Measurements from ENCODE around the gene OR6C75.
"Not testable (repeated sequence)": the region's sequence is repeated elsewhere in the genome, so short reads cannot be mapped to it uniquely, and the experiment has no call there.

The OR6C75 gene

DNA sequence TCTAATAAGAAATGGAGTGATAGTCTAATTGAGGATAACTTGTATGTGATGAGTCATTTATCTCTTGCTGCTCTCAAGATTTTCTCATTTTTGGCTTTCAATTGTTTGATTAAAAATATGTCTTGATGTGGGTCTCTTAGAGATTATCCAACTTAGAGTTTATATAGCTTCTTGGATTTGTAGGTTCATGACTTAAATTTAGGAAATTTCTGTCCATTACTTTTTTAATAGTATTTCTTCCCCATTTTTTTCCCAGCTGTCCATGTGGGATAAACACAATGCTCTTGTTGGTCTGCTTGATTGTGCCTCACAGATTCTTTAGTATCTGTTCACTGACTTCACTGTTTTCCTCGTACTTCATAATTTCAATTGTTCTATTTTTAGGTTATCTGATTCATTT, 45.1 kb downstream of the OR6C75 start:
- POLR2A ChIA-PET = no interaction called here
- TF ChIP-seq BHLHE40 (IDR thresholded peaks at IDR 0.05; ENCODE audit: borderline replicate concordance) (no peak), L3MBTL2 (conservative IDR thresholded peaks at IDR 0.05) (no peak), ZNF384 (IDR thresholded peaks at IDR 0.05) (no peak), LEF1 (IDR thresholded peaks at IDR 0.05; ENCODE audit: borderline replicate concordance) (no peak), TARDBP (IDR thresholded peaks at IDR 0.05) (no peak), CTBP1 (IDR thresholded peaks at IDR 0.05; ENCODE audit: borderline replicate concordance) (no peak), SUZ12 (IDR thresholded peaks at IDR 0.05) (no peak), FOXA1 (IDR thresholded peaks at IDR 0.05) (no peak), NFRKB (IDR thresholded peaks at IDR 0.05) (no peak), ARNT (IDR thresholded peaks at IDR 0.05) (no peak), HDGF (IDR thresholded peaks at IDR 0.05; ENCODE audit: borderline replicate concordance) (no peak), SP1 (IDR thresholded peaks at IDR 0.05) (no peak), ELF4 (IDR thresholded peaks at IDR 0.05) (no peak), FOXM1 (IDR thresholded peaks at IDR 0.05; ENCODE audit: borderline replicate concordance) (no peak), FOXK2 (IDR thresholded peaks at IDR 0.05) (no peak)
- TF ChIP-seq, protein P1, sequence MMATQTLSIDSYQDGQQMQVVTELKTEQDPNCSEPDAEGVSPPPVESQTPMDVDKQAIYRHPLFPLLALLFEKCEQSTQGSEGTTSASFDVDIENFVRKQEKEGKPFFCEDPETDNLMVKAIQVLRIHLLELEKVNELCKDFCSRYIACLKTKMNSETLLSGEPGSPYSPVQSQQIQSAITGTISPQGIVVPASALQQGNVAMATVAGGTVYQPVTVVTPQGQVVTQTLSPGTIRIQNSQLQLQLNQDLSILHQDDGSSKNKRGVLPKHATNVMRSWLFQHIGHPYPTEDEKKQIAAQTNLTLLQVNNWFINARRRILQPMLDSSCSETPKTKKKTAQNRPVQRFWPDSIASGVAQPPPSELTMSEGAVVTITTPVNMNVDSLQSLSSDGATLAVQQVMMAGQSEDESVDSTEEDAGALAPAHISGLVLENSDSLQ (IDR thresholded peaks at IDR 0.05) = no peak
- CTCF ChIA-PET = no interaction called here
- DNase-seq (ENCODE audit: extremely low spot score) = no peak

DNA sequence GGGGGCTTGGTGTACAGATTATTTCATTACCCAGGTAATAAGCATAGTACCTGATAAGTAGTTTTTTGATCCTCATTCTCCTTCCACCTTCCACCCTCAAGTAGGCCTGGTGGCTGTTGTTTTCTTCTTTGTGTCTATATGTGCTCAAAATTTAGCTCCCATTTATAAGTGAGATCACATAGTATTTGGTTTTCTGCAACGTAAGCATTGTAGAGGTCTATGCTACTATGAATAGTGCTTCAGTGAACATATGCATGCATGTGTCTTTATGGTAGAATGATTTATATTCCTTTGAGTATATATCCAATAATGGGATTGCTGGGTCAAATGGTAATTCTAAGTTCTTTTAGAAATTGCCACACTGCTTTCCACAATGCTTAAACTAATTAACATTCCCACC, 46.4 kb downstream of the OR6C75 start:
- CTCF ChIA-PET, POLR2A ChIA-PET: not testable (repeated sequence)

DNA sequence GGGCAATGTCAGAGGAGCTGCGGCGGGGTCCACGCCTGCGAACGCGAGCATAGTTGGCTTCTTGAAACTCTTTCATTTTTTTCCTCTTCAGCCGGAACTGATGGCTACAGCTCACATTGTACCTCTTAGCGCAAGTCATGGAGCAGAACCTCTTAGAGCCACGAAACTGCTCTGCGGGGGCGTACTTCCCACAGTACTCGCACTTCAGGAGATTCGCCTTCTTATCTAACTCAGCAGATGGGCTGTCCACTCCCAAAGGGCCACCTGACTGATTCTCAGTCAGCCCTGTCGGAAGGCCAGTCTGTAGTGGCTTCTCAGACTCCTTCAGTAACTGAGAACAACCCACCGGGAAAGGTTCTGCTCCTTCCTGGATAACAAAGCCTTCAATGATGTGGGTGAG, 49.4 kb downstream of the OR6C75 start:
- DNase-seq (ENCODE audit: extremely low spot score); CTCF ChIA-PET; POLR2A ChIA-PET: not testable (repeated sequence)

More for the DNA sequence above, 46.4 kb downstream of the OR6C75 start:
- DNase-seq (ENCODE audit: extremely low spot score) = not testable (repeated sequence)

DNA sequence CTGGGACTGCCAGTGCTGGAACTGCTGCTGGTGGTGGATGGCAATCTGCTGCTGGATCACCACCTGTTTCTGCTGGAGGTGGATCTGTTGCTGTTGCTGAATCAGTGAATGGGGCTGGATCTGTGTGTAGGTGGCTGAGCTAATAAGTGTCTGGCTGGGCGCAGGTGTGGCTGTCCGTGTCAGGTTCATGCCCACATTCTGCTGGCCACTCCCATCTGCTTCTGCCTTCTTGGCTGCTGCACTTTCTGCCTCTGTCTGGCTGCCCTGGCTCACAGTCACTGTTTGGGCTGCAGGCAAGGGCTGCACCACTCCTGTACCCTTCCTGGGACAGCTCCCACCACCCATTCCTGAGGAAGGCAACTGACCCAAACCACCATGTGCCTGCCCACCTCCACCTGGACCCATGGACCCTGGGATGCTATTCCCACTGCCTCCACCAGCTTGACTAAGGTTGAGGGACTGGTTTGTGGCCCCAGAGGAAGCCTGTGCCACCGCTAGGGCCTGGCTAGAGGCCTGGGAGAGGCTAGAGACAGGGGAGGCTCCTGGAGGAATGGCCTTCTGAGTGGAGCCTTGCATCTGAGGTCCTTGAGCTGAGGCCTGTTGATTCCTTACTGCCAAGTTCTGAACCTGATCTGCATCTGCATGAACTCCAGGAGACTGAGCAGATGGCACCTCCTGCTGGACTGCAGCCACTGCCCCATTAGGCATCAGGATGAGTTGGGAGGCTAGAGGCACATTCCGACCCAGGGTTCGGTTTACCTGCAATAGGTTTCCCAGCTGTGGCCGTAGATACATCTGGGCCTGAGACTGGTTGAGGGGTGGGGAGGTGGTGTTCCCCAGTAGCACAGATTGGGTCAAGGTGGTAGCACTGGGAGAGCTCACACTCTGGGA, 51.0 kb downstream of the OR6C75 start:
- POLR2A ChIA-PET; CTCF ChIA-PET; DNase-seq (ENCODE audit: extremely low spot score): not testable (repeated sequence)

DNA sequence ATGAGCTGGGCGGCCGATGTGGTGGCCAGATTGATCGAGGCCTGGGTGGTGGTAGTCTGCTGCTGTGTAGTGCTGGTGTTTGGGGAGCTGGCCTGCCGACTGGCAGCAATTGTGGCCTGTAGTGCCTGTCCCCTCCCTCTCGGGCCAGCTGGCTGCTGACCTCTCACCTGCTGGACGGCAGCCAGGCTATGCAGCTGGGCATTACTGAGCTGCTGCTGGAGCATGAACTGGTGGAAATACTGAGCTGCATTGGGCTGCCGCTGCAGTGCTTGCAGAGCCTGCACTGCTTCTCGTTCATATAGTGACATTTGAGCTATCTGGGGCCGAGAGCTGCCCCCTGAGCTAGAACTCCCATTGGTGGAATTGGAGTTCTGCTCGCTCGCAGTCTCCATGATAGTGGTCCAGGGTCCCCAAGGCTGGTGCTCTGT, 51.6 kb downstream of the OR6C75 start:
- DNase-seq (ENCODE audit: extremely low spot score); POLR2A ChIA-PET; CTCF ChIA-PET: not testable (repeated sequence)

DNA sequence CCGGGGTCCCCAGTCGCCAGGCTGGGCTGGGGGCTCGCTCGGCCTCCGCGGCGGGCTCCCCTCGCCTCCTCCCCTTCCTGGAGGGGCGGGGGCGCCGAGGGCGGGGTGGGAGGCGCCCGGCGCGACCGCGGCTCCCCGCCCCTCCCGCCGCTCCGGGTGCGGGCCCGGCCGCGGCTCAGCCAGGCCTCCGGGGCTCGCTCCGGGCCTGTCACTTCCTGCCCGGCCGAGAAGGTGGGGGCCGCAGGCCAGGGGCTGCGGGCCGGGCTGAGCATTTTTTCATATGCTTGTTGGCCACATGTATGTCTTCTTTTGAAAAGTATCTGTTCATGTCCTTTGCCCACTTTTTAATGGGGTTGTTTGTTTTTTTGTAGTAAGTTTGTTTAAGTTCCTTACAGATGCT, 52.1 kb downstream of the OR6C75 start:
- CTCF ChIA-PET; DNase-seq (ENCODE audit: extremely low spot score); POLR2A ChIA-PET: not testable (repeated sequence)

DNA sequence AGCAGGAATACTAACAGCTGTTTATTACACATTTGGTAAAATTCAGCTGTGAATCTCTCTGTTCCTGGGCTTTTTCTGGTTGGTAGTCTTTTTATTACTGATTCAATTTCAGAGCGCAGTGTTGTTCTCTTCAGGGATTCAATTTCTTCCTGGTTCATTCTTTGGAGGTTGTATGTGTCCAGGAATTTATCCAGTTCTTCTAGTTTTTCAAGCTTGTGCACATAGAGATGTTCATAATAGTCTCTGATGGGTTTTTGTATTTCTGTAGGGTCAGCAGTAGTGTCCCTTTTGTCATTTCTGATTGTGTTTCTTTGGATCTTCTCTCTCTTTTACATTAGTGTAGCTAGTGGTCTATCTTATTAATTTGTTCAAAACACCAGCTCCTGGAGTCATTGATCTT, 54.2 kb downstream of the OR6C75 start:
- TF ChIP-seq SUZ12 (IDR thresholded peaks at IDR 0.05) = no peak
- no peak for TF ChIP-seq NFRKB (IDR thresholded peaks at IDR 0.05)
- TF ChIP-seq, protein P1 (IDR thresholded peaks at IDR 0.05) = no peak
- TF ChIP-seq ZNF384 (IDR thresholded peaks at IDR 0.05) = no peak
- TF ChIP-seq FOXM1 (IDR thresholded peaks at IDR 0.05; ENCODE audit: borderline replicate concordance) = no peak
- no peak for TF ChIP-seq LEF1 (IDR thresholded peaks at IDR 0.05; ENCODE audit: borderline replicate concordance)
- TF ChIP-seq ELF4 (IDR thresholded peaks at IDR 0.05) = no peak
- TF ChIP-seq CTBP1 (IDR thresholded peaks at IDR 0.05; ENCODE audit: borderline replicate concordance) = no peak
- no peak for TF ChIP-seq FOXK2 (IDR thresholded peaks at IDR 0.05)
- no peak for TF ChIP-seq SP1 (IDR thresholded peaks at IDR 0.05)
- no peak for TF ChIP-seq ARNT (IDR thresholded peaks at IDR 0.05)
- no peak for TF ChIP-seq HDGF (IDR thresholded peaks at IDR 0.05; ENCODE audit: borderline replicate concordance)
- no peak for TF ChIP-seq FOXA1 (IDR thresholded peaks at IDR 0.05)
- no peak for TF ChIP-seq BHLHE40 (IDR thresholded peaks at IDR 0.05; ENCODE audit: borderline replicate concordance)
- TF ChIP-seq L3MBTL2 (conservative IDR thresholded peaks at IDR 0.05) = no peak
- POLR2A ChIA-PET = no interaction called here
- DNase-seq (ENCODE audit: extremely low spot score) = no peak
- CTCF ChIA-PET = no interaction called here

All from HEK293T (cell line).